ENCODE data around the gene MTHFSD. TPM values are rescaled to one million over a fixed set of nuclear protein-coding genes. Genes with fewer than 3 reads are reported as not detected.

Gene MTHFSD
- total RNA-seq, 4 donors from 2014 or later: 9.0 to 23.2 (median 16.1) TPM

DNA sequence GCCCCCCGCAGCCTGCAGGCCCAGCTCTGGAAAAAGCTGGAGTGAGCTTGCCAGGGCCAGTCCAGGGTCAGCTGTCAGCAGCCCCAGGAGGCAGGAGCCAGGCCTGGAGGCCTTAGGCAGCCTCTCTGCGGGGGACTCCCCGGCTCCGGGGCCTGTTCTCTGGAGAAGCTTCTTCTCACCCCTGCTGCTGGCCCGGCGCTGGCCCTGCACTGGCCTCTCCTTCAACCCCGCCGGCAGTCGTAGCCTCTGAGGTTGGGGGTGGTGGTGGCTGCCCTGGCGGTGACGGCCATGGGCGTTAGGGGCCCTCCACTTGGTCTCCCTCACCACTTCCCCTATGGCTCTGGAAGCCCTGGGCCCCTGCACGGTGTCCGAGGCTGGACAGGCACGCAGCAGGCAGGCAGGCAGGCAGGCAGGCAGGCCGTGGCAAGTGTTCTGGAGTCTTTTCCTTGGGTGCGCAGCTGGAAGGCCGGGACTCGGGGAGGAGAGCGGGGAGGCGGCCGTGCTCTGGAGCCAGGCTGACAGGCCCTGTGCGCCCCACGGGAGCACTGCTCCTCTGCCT, 42.7 kb downstream of the MTHFSD start:
- TF ChIP-seq, protein P1, sequence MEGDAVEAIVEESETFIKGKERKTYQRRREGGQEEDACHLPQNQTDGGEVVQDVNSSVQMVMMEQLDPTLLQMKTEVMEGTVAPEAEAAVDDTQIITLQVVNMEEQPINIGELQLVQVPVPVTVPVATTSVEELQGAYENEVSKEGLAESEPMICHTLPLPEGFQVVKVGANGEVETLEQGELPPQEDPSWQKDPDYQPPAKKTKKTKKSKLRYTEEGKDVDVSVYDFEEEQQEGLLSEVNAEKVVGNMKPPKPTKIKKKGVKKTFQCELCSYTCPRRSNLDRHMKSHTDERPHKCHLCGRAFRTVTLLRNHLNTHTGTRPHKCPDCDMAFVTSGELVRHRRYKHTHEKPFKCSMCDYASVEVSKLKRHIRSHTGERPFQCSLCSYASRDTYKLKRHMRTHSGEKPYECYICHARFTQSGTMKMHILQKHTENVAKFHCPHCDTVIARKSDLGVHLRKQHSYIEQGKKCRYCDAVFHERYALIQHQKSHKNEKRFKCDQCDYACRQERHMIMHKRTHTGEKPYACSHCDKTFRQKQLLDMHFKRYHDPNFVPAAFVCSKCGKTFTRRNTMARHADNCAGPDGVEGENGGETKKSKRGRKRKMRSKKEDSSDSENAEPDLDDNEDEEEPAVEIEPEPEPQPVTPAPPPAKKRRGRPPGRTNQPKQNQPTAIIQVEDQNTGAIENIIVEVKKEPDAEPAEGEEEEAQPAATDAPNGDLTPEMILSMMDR (IDR thresholded peaks at IDR 0.05; ENCODE audit: low read depth): no peak

DNA sequence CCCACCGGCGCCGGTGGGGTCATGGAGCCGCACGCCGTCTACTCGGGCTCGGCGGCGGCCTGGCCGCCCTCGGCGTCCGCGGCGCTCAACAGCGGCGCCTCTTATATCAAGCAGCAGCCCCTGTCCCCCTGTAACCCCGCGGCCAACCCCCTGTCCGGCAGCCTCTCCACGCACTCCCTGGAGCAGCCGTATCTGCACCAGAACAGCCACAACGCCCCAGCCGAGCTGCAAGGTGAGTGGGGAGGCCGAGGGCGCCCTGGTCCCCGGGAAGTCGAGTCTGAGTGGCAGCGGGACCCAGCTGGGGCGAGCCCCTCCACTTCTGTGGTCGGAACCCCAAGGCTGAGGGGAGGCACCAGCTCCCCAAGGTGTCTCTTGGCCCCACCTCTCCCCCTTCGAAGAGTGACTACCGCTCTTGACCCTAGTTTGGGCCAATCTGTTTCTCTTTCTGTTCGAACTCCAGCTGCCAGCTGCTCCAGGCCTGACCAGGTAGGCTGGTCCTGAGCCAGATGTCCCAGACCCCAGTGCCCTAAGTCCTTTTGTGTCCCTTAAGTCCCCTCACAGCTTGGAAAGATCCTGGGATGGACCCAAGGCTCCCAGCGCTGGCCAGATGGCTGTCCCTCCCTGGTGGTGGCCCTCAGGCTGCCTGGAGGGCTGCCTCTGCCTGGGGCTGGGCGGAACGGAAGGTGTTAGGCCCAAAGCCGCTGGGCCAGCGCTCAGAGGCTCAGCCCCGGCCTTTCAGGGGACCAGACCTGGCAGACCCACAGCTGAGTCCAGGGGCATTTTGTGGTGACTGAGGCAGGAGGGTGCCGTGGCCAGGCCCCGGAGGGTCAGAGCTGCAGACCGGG, 43.5 kb downstream of the MTHFSD start:
- TF ChIP-seq, protein P1 (IDR thresholded peaks at IDR 0.05; ENCODE audit: low read depth): no peak

DNA sequence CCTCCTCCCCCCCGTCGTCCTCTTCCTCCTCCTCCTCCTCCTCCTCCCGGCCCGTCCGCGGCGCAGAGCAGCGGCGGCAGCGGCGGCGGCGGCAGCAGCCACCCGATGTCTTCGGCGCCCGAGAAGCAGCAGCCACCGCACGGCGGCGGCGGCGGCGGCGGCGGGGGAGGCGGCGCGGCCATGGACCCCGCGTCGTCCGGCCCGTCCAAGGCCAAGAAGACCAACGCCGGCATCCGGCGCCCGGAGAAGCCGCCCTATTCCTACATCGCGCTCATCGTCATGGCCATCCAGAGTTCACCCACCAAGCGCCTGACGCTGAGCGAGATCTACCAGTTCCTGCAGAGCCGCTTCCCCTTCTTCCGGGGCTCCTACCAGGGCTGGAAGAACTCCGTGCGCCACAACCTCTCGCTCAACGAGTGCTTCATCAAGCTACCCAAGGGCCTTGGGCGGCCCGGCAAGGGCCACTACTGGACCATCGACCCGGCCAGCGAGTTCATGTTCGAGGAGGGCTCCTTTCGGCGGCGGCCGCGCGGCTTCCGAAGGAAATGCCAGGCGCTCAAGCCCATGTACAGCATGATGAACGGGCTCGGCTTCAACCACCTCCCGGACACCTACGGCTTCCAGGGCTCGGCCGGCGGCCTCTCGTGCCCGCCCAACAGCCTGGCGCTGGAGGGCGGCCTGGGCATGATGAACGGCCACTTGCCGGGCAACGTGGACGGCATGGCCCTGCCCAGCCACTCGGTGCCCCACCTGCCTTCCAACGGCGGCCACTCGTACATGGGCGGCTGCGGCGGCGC, 44.4 kb downstream of the MTHFSD start, which contains the start of gene FOXF1:
FOXF1 (plus strand) TSS at position 63 of the 797 bp plus-strand sequence; CDS start at position 106, 43 bp downstream.
- TF ChIP-seq, protein P1 (IDR thresholded peaks at IDR 0.05; ENCODE audit: low read depth): no peak

DNA sequence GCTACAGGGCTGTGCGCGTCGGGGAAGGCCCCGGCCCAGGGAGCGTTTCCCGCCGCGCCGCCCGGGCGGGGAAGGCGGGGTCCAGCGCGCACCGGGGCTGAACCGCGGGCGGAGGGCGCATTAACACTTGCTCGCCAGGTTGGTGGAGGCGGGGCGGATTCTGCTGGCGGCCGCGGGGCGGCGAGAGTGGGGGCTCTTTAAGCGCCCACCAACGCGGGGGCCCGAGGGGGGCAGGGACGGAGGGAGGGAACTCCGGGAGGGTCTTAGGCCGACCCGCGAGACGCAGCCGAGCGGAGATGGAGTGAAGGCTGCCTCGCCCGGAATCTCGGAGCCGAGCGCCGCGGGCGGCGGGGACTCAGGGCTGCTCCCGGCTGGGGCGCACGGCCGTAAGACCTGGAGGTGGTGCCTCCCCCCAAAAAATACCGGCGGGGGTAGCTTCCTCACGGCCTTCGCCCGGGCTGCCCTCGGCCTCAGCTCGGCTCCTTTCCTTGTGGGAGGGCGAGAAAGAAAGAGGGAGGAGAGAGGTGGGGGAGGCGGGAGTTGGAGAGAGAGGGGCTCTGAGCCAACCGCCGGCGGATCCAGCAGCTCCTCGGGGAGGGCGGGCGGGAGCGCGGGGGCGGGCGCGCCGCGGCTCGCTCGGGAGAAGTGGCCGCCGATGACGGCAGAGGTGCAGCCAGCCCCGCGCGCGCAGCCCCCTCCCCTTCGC, 45.1 kb downstream of the MTHFSD start:
- TF ChIP-seq, protein P1 (IDR thresholded peaks at IDR 0.05; ENCODE audit: low read depth): no peak

DNA sequence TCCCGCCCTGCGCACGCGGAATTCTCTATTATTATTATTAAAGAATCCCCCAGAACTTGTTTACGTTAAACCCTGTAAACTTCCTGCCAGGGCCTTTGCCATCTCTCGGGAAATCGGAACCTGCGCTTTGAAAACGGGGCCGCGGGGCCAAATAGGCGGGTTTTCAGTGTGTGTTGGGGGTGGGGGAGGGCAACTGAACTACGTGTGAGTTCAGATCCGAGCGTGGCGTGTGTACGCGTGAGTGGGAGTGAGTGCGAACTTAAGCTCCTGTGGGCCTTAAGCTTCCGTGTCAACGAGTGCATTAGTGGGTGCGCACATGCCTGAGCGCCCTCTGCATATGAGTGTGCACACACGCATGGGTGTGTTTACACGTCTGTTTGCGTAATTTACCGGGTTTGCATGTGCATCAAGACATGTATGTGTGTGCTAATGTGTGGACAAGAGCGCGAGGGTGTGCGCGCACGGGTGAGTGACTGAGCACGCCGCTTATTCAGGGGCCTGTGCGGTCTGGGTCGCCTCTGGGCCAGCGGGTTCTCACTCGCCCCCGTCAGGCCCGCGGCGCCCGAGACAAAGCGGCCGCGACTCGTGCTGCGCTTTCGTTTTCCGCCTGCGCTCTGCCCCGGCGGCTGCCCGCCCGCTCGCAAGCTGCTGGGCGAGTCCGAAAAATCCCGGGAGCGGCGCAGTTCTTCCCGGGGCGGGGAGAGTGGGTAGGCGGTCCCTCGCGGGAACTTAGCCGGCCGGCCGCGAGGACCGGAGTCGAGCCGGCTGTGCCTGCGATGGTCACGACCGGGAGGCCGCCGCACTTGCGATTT, 45.9 kb downstream of the MTHFSD start:
- TF ChIP-seq, protein P1 (IDR thresholded peaks at IDR 0.05; ENCODE audit: low read depth): no peak

DNA sequence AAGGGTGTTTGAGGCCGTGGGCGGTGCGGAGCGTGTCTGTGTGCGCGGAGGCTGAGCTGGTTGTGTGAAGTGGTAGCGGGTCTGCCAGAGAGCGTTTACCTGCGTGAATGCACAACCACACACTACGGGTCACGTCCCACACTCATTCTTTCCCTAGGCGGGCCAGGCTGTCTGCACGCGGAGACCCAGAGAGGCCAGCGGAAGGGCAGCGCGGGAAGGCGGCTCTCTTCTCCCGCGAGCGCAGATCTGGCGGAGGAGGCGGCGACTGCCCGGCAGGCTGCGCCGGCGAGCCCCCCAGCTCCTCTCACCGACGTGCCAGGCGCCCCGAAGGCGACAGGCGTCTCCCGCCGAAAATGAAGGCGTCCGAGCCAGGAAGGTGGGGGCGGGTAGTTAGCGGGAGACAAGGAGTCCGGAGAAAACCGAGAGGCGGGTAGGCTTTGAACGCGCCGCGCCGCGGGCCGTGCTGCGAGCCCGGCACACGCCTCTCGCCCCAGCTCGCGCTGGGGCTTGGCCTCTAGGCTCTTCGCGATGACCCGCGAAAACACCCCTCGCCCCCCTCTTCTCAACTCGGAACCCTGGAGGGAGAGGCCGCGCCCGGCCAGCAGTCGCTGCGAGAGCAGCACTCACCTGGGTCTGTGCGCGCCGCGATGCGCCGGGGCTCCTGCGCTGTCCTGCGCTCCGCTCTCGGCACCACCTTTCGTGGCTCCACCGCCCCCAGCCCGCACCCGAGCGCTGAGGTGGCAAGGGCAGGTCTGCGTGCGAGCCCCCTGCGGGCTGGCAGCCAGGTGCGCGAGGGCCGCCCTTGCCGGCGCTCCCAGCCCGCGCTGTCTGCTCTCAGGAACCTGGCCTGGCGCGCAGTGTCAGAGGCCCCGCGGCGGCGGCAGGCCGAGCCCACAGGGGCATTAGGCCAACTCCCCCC, 46.7 kb downstream of the MTHFSD start:
- TF ChIP-seq, protein P1 (IDR thresholded peaks at IDR 0.05; ENCODE audit: low read depth): no peak

All from subcutaneous adipose tissue (tissue), 4 donors.